Ovary (tissue), 3 donors: ENCODE data around the gene STAT3.

Experiments used
- POLR2A ChIP-seq: fragments of 450-650 bp; IDR thresholded peaks from one replicate; pipeline ENCODE4 v1.6.1; 2017; ENCODE audit warnings: antibody characterized with exemption, mild to moderate bottlenecking, moderate library complexity
- TF ChIP-seq, protein P1 (sequence below), 3 donors: fragments of 450-650 bp in 2 of 3; fragments of 200-600 bp in 1 of 3; IDR thresholded peaks; one replicate each; pipeline versions ENCODE4 v1.5.1 to v1.8.0; 2016 to 2022; ENCODE audit warnings: antibody characterized with exemption in 3 of 3, mild to moderate bottlenecking in 1 of 3
- donor health status: DM: no; HTN: no; CAD: no.

DNA sequence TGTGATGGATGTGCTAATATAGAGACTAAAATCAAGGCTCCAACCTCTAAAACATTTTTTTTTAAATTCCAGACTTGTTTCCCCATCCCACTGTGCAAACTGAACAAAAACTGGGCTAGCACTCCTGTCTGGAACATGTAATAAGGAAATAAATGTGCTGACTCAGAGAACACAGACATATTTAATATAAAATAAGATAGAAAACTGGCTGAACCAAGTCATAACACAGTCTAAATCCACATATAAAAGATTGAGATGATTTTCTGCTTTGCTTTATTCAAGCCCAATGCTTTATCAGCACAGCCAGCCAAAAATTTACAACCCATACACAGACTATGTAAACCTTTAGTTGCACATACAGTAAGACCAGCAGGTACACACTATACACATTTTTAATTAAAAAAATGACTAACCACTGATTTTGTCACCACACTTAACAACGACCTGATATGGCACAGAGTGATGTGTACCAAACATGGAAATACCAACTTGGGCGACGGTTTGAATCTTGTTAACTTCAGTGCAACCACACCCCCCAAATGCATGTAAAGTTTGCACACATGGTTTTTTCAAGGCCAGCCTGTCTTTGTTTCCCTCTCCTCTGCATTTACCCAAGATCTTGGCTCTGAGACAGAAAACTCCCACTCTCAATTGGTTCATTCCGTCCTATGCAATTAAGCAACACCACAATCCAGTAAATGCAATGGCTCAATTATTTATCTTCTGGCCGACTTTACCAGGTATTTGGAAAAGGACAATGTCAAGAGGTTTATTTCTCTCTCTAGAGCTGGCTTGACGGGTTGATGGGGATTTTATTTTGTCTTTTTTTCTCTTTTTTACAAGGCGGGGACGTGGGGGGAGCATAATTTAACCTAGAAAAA, 1.2 kb downstream of the STAT3 start:
- TF ChIP-seq, protein P1, sequence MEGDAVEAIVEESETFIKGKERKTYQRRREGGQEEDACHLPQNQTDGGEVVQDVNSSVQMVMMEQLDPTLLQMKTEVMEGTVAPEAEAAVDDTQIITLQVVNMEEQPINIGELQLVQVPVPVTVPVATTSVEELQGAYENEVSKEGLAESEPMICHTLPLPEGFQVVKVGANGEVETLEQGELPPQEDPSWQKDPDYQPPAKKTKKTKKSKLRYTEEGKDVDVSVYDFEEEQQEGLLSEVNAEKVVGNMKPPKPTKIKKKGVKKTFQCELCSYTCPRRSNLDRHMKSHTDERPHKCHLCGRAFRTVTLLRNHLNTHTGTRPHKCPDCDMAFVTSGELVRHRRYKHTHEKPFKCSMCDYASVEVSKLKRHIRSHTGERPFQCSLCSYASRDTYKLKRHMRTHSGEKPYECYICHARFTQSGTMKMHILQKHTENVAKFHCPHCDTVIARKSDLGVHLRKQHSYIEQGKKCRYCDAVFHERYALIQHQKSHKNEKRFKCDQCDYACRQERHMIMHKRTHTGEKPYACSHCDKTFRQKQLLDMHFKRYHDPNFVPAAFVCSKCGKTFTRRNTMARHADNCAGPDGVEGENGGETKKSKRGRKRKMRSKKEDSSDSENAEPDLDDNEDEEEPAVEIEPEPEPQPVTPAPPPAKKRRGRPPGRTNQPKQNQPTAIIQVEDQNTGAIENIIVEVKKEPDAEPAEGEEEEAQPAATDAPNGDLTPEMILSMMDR (IDR thresholded peaks at IDR 0.05), result no peak
- TF ChIP-seq POLR2A, result no peak
